PC-9 (cell line): Measurements from ENCODE around the gene CDK12.

Source experiments
- CTCF ChIP-seq: fragments of 200-600 bp; sonication (generic); conservative IDR thresholded peaks from 2 replicates; pipeline ENCODE4 v1.6.1; 2017; ENCODE audit warnings: mixed run types, antibody characterized with exemption, mild to moderate bottlenecking, moderate library complexity
- EZH2 ChIP-seq: fragments of 200-600 bp; sonication (generic); IDR thresholded peaks from 2 replicates; pipeline ENCODE4 v1.8.0; 2017; ENCODE audit warnings: antibody characterized with exemption, low read depth

- TF ChIP-seq CTCF (no peak), EZH2 (no peak)
Observed at GRCh38 chr17:39581071-39581758, 119.9 kb downstream of the CDK12 start.
